ENCODE results near the gene KDM5C. TPM values are rescaled to one million over a fixed set of nuclear protein-coding genes. Genes with fewer than 3 reads are reported as not detected.
A peak's percentile ranks its signal among the peaks of the same experiment; 100 is the strongest.

The KDM5C gene
- total RNA-seq, 1 donor from 2014 or later = 75.2 TPM

DNA sequence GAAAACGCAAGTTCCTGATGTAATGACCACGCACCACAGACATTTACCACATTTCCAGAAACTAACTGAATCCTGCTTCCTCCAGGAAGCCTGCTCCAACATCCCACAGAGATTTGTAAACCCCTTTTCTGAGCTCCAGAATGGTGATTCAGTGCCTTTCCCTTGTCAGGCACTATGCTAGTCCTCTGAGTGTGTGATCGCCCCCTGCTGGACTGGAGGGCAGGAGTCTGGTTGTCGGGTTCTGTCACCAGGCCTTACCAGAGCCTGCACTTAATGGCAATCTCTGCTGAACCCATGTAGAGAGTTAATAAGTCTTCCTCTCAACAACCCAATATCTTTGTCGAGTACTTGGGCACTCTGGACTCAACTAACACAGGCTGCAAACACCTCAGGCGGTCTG lies 14.5 kb upstream of the KDM5C start:
- no peak overlapping the region for H3K27ac Mint-ChIP-seq (ENCODE audit: unreplicated experiment)
- H3K9me3 Mint-ChIP-seq (ENCODE audit: low read depth) = no peaks in the 10 kb centered on the region
- TF ChIP-seq, protein P1, sequence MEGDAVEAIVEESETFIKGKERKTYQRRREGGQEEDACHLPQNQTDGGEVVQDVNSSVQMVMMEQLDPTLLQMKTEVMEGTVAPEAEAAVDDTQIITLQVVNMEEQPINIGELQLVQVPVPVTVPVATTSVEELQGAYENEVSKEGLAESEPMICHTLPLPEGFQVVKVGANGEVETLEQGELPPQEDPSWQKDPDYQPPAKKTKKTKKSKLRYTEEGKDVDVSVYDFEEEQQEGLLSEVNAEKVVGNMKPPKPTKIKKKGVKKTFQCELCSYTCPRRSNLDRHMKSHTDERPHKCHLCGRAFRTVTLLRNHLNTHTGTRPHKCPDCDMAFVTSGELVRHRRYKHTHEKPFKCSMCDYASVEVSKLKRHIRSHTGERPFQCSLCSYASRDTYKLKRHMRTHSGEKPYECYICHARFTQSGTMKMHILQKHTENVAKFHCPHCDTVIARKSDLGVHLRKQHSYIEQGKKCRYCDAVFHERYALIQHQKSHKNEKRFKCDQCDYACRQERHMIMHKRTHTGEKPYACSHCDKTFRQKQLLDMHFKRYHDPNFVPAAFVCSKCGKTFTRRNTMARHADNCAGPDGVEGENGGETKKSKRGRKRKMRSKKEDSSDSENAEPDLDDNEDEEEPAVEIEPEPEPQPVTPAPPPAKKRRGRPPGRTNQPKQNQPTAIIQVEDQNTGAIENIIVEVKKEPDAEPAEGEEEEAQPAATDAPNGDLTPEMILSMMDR (IDR thresholded peaks at IDR 0.05) = peak; percentile 27
- H3K4me1 Mint-ChIP-seq (ENCODE audit: low read depth) = no peaks in the 10 kb centered on the region
- peak; percentile 35 for DNase-seq (ENCODE audit: low spot score)
- no peaks in the 10 kb centered on the region for H3K27me3 Mint-ChIP-seq (ENCODE audit: low read depth)
- no peak overlapping the region for H3K4me3 Mint-ChIP-seq (ENCODE audit: unreplicated experiment)
- peaks cover 5% of the 10 kb centered on the region for H3K36me3 Mint-ChIP-seq (ENCODE audit: low read depth)

DNA sequence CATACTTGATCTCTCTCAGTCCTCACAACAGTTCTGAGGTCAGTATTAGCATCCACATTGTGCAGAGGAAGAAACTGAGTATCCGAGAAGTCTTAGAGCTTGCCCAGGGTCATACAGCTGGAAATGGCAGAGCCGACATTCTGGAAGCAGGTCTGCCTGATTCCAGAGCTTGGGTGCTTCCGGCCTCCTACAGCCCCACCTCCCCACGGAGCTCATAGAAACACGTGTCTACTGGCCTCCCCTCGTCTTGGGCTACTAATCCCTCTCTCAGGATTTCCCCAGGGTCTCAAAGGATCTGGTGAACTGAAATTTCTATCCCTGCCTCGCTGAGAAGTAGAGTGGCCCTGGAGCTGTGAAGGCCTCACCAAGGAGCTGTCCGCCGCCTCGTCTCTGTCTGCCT lies 12.0 kb upstream of the KDM5C start:
- TF ChIP-seq, protein P1 (IDR thresholded peaks at IDR 0.05) = no peak
- no peak overlapping the region for H3K4me3 Mint-ChIP-seq (ENCODE audit: unreplicated experiment)
- H3K9me3 Mint-ChIP-seq (ENCODE audit: low read depth) = no peaks in the 10 kb centered on the region
- no peaks in the 10 kb centered on the region for H3K27me3 Mint-ChIP-seq (ENCODE audit: low read depth)
- H3K27ac Mint-ChIP-seq (ENCODE audit: unreplicated experiment) = no peak overlapping the region
- H3K36me3 Mint-ChIP-seq (ENCODE audit: low read depth) = peaks cover 5% of the 10 kb centered on the region
- H3K4me1 Mint-ChIP-seq (ENCODE audit: low read depth) = no peaks in the 10 kb centered on the region
- DNase-seq (ENCODE audit: low spot score) = peak; percentile 11

GRCh38 chrX:53236025-53236679 lies 11.1 kb upstream of the KDM5C start:
- no peak overlapping the region for H3K27ac Mint-ChIP-seq (ENCODE audit: unreplicated experiment)
- H3K9me3 Mint-ChIP-seq (ENCODE audit: low read depth) = no peaks in the 10 kb centered on the region
- H3K4me1 Mint-ChIP-seq (ENCODE audit: low read depth) = no peaks in the 10 kb centered on the region
- TF ChIP-seq, protein P1 (IDR thresholded peaks at IDR 0.05) = no peak
- DNase-seq (ENCODE audit: low spot score) = no peak
- H3K36me3 Mint-ChIP-seq (ENCODE audit: low read depth) = peaks cover 3% of the 10 kb centered on the region
- H3K27me3 Mint-ChIP-seq (ENCODE audit: low read depth) = no peaks in the 10 kb centered on the region
- H3K4me3 Mint-ChIP-seq (ENCODE audit: unreplicated experiment) = no peak overlapping the region

GRCh38 chrX:53235566-53235965 lies 10.6 kb upstream of the KDM5C start:
- no peak for DNase-seq (ENCODE audit: low spot score)
- no peak overlapping the region for H3K4me3 Mint-ChIP-seq (ENCODE audit: unreplicated experiment)
- H3K4me1 Mint-ChIP-seq (ENCODE audit: low read depth) = no peaks in the 10 kb centered on the region
- no peaks in the 10 kb centered on the region for H3K9me3 Mint-ChIP-seq (ENCODE audit: low read depth)
- TF ChIP-seq, protein P1 (IDR thresholded peaks at IDR 0.05) = no peak
- no peak overlapping the region for H3K27ac Mint-ChIP-seq (ENCODE audit: unreplicated experiment)
- H3K36me3 Mint-ChIP-seq (ENCODE audit: low read depth) = peaks cover 3% of the 10 kb centered on the region
- no peaks in the 10 kb centered on the region for H3K27me3 Mint-ChIP-seq (ENCODE audit: low read depth)

DNA sequence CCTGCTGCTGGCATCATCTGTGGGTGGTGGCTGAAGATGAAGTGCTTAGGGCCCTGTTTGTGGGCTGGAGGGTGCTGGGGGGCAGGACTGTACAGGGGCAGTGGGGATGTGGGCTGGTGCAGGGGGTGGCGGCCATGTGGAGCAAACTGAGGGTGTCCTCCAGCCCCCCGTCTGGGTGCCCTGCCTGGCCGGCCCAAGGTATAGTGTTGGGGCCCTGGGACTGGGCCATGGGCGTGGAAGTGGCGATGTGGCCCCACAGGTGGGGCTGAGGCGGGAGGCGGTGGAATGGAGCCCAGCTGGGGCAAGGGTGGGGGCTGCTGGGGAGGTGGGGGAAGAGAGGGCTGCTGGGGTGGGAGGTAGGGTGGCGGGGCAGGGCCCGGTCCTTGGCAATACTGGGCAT lies 9.5 kb upstream of the KDM5C start:
- Mint-ChIP-seq H3K4me3 (ENCODE audit: unreplicated experiment) (no peak overlapping the region), H3K4me1 (ENCODE audit: low read depth) (no peaks in the 10 kb centered on the region), H3K27ac (ENCODE audit: unreplicated experiment) (no peak overlapping the region), H3K9me3 (ENCODE audit: low read depth) (peaks cover 4% of the 10 kb centered on the region), H3K27me3 (ENCODE audit: low read depth) (no peaks in the 10 kb centered on the region), H3K36me3 (ENCODE audit: low read depth) (peaks cover 3% of the 10 kb centered on the region)
- TF ChIP-seq, protein P1 (IDR thresholded peaks at IDR 0.05) = no peak
- no peak for DNase-seq (ENCODE audit: low spot score)

Data from chondrocyte (in vitro differentiated cells).